Parathyroid adenoma (tissue), 2 donors: Measurements from ENCODE around the gene TNS3.

Experiments
- H2AFZ ChIP-seq: fragments of 300-600 bp; sonication (generic); one replicate; pipeline ENCODE4 v1.7.0; 2017; ENCODE audit warnings: antibody characterized with exemption, mild to moderate bottlenecking
- H3K27ac ChIP-seq: fragments of 300-600 bp; sonication (generic); one replicate; pipeline ENCODE4 v1.7.0; 2017
- H3K27me3 ChIP-seq: fragments of 300-600 bp; sonication (generic); one replicate; pipeline ENCODE4 v1.7.0; 2017; ENCODE audit warnings: low read length; ENCODE audit not compliant: control insufficient read depth, insufficient read depth
- H3K36me3 ChIP-seq: fragments of 300-600 bp; sonication (generic); one replicate; pipeline ENCODE4 v1.7.0; 2017; ENCODE audit warnings: low read length; ENCODE audit not compliant: control insufficient read depth, insufficient read depth
- H3K4me1 ChIP-seq: fragments of 300-600 bp; sonication (generic); one replicate; pipeline ENCODE4 v1.7.0; 2017; ENCODE audit warnings: control low read depth
- H3K4me2 ChIP-seq: fragments of 300-600 bp; sonication (generic); one replicate; pipeline ENCODE4 v1.7.0; 2017; ENCODE audit warnings: low read length
- H3K4me3 ChIP-seq: fragments of 300-600 bp; sonication (generic); one replicate; pipeline ENCODE4 v1.7.0; 2017; ENCODE audit warnings: low read depth, low read length
- H3K79me2 ChIP-seq: fragments of 300-600 bp; sonication (generic); one replicate; pipeline ENCODE4 v1.7.0; 2017; ENCODE audit warnings: control low read depth
- H3K9ac ChIP-seq: fragments of 300-600 bp; sonication (generic); one replicate; pipeline ENCODE4 v1.7.0; 2017; ENCODE audit warnings: mild to moderate bottlenecking
- H3K9me3 ChIP-seq: fragments of 300-600 bp; sonication (generic); one replicate; pipeline ENCODE4 v1.7.0; 2017; ENCODE audit warnings: low read length; ENCODE audit not compliant: control insufficient read depth
- CTCF ChIP-seq: fragments of 300-600 bp; sonication (generic); IDR thresholded peaks from one replicate; pipeline ENCODE4 v1.7.0; 2017; ENCODE audit warnings: antibody characterized with exemption, mild to moderate bottlenecking
- donor health status: primary hyperparathyroidism.

Gene TNS3

GRCh38 chr7:47351233-47352154, 230.4 kb downstream of the TNS3 start:
- Histone ChIP-seq H3K4me3 (no peak overlapping the region), H3K27ac (no peak overlapping the region), H3K4me2 (no peak overlapping the region), H3K9ac (no peak overlapping the region), H3K79me2 (peaks cover 22% of the 10 kb centered on the region), H3K36me3 (no peaks in the 10 kb centered on the region), H3K4me1 (peaks cover 13% of the 10 kb centered on the region), H3K9me3 (no peaks in the 10 kb centered on the region), H2AFZ (no peak overlapping the region), H3K27me3 (no peaks in the 10 kb centered on the region)
- TF ChIP-seq CTCF: no peak

- no peak overlapping the region for H3K27ac ChIP-seq
These were observed 231.5 kb downstream of the TNS3 start for GRCh38 chr7:47350425-47350824.

GRCh38 chr7:47349401-47349800, 232.5 kb downstream of the TNS3 start:
- no peak overlapping the region for H3K4me2 ChIP-seq
- H3K9ac ChIP-seq: no peak overlapping the region
- no peaks in the 10 kb centered on the region for H3K36me3 ChIP-seq
- H3K27me3 ChIP-seq: no peaks in the 10 kb centered on the region
- no peak overlapping the region for H2AFZ ChIP-seq
- no peak overlapping the region for H3K27ac ChIP-seq
- no peaks in the 10 kb centered on the region for H3K9me3 ChIP-seq
- no peak overlapping the region for H3K4me3 ChIP-seq
- peaks cover 6% of the 10 kb centered on the region for H3K79me2 ChIP-seq
- H3K4me1 ChIP-seq: peaks cover 1% of the 10 kb centered on the region
- TF ChIP-seq CTCF: no peak

More at GRCh38 chr7:47350425-47350824, 231.5 kb downstream of the TNS3 start:
- no peak overlapping the region for H3K9ac ChIP-seq
- H3K27me3 ChIP-seq: no peaks in the 10 kb centered on the region
- H3K9me3 ChIP-seq: no peaks in the 10 kb centered on the region
- peaks cover 16% of the 10 kb centered on the region for H3K79me2 ChIP-seq
- peaks cover 12% of the 10 kb centered on the region for H3K4me1 ChIP-seq
- TF ChIP-seq CTCF: no peak
- no peak overlapping the region for H3K4me3 ChIP-seq
- no peak overlapping the region for H2AFZ ChIP-seq
- no peak overlapping the region for H3K4me2 ChIP-seq
- H3K36me3 ChIP-seq: no peaks in the 10 kb centered on the region

- H3K9ac ChIP-seq: no peak overlapping the region
- H3K27ac ChIP-seq: no peak overlapping the region
- TF ChIP-seq CTCF: no peak
- no peaks in the 10 kb centered on the region for H3K36me3 ChIP-seq
- H3K4me3 ChIP-seq: no peak overlapping the region
- no peaks in the 10 kb centered on the region for H3K27me3 ChIP-seq
- H3K9me3 ChIP-seq: no peaks in the 10 kb centered on the region
- peaks cover under 1% of the 10 kb centered on the region for H3K4me1 ChIP-seq
- H2AFZ ChIP-seq: no peak overlapping the region
- H3K4me2 ChIP-seq: no peak overlapping the region
- H3K79me2 ChIP-seq: peaks cover 4% of the 10 kb centered on the region
These were observed 234.0 kb downstream of the TNS3 start for GRCh38 chr7:47347816-47348385.
